Right forelimb (tissue), 1 donor: ENCODE data around the gene PAK6.

ENCODE experiments used
- DNase-seq: peaks from one replicate; pipeline ENCODE4 v3.0.0-alpha.2; 2018

PAK6 gene

DNA sequence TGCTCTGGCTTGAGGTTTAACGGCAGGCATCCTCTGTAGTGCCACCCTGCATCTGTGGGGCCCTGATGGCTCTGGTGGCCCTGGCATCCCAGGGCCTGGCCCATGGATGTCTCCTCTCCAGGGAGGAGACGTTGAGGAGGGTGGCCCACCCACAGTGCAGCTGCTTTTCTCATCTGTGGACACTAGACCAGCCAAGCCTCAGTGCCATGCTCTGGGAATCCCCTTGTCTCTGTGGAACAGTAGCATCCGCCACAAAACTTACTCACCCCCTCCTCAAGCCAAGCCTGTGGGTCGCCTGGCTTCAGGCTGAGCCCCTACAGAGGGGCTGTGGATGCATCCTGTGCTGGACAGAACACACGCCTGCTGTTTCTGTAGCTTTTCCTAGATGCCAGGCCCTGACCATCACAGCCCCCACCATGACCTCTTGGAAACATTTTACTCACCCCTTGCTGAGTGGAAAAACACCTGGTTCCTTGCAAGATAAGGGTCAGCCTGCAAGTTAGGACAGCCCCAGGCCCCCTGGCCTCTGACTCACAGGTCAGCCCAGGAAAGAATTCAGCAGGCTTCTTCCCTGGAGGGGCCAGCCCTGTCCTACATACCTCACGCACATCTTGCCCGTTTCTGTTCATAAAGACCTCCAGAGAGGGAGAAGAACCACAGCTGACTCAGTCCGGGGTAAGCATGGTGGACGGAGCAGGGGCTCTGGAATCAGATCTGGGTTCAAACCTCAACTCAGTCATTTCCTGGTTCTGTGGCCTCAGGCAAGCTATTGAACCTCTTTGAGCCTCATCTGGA lies 19.0 kb downstream of the PAK6 start:
- DNase-seq: no peak

DNA sequence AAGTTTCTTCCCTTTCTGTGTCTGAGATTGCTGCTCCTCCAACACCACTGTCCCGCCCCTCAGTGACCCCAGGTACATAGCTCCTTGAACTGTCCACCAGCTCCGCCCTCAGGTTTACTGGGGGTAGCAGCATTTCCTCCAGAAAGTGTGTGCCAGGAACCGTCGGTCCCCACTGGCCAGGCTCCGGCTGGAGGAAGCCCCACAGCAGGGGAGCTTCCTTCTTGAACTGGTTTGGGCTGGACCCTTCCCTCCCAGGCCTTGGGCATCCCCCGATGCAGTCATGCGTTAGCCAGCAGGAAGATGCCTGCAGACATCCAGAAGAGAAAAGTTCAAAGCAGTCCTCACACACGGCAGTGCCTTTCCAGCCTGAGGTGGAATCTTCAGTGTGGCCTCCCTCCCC lies 19.7 kb downstream of the PAK6 start:
- DNase-seq: no peak

DNA sequence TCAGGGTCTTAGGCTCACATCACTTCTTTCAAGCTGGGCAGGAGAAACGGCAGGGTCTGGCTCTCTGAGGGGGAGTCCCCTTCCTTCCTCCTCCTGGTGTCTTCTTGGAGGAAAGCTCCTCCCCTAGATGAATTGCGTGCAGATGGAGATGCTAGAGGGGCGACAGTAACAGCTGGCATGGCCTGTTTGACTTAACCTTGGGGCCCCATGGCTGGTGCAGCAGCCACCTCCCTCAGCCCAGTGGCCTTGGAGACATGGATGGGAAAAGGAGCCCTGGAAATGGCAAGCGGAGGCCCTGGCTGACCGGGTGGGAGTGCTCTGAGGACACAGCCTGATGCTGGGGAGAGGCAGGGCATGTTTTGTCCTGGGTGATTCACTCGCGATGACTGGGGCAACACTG lies 20.2 kb downstream of the PAK6 start:
- no peak for DNase-seq

DNA sequence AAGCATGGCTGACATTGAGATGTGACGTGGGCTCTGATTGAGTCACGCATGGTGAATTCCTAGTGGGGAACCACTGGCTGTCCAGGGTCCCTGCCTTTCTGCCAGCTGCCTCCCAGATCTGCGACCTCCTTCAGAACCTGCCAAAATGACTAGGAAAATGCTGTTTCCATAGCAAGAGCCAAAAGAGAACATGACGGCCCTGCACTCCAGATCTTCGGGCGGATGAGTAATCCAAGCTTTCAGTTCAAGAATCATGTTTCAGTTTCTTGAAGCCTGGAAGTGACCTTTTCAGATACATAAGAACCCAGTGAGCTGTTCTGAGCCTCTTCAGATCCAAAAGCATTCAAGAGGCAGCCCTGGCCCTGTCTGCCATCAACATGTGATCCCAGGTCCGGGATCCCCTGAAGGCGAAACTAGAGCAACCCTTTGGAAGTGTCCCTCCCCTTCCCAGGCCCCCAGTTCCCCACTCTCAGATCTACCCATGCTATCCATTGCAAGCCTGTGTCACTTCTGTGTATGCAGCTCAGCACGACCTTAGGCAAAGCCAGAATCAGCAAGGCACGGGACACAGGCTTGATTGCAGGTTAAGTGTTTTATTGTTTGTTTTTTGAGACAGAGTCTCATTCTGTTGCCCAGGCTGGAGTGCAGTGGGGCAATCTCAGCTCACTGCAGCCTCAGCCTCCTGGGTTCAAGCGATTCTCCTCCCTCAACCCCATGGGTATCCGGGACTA lies 24.3 kb downstream of the PAK6 start:
- no peak for DNase-seq

DNA sequence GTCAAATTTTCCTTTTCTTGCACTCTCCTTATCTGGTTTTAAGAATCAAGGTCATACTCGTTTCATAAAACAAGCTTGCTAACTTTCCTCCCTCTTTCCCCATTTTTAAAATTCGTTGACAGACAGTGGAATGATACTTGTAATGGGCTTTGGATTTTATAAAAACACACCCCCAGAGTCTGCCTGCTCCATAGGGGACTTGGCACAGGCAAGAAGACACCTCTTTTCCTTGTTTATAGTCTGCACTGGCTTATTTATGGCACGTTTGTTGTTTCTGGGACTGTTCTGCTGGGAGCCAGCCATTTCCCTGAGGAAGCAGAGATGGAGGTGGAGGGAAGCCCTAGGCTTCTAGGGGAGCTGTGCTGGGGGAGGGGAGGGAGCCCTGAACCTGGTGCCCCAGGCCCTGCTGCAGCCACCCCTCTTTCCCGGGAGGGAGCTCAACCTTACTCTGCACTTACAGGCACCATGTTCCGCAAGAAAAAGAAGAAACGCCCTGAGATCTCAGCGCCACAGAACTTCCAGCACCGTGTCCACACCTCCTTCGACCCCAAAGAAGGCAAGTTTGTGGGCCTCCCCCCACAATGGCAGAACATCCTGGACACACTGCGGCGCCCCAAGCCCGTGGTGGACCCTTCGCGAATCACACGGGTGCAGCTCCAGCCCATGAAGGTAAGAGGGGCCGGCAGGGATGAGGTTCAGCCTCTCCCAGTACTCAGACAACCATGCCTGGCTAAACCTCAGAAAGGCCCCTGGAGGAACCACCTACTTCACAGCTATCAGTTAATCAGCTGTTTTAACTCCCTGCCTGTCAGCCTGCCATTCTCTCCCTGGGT lies 25.7 kb downstream of the PAK6 start:
- DNase-seq: no peak

DNA sequence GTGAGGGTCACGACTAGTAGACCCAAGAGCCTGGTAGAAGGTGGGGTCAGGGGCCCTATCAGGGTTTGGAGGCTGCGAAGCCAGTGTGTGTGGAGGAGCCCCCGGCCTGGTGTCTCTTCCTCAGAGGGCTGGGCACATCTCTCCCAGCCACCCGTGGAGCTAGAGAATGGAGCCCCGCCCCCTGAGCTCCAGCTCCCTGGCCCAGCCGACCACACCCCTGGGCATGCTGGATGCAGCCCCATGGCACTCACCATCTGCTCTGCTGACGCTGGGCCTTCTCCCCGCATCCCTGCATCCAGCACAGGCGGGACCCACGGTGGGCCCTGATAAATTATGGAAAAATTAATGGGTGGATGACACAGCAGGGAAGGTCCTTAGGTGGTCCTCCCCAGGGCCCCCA lies 26.5 kb downstream of the PAK6 start:
- no peak for DNase-seq

DNA sequence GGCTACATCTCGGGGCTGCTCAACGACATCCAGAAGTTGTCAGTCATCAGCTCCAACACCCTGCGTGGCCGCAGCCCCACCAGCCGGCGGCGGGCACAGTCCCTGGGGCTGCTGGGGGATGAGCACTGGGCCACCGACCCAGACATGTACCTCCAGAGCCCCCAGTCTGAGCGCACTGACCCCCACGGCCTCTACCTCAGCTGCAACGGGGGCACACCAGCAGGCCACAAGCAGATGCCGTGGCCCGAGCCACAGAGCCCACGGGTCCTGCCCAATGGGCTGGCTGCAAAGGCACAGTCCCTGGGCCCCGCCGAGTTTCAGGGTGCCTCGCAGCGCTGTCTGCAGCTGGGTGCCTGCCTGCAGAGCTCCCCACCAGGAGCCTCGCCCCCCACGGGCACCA lies 27.0 kb downstream of the PAK6 start:
- DNase-seq: no peak

DNA sequence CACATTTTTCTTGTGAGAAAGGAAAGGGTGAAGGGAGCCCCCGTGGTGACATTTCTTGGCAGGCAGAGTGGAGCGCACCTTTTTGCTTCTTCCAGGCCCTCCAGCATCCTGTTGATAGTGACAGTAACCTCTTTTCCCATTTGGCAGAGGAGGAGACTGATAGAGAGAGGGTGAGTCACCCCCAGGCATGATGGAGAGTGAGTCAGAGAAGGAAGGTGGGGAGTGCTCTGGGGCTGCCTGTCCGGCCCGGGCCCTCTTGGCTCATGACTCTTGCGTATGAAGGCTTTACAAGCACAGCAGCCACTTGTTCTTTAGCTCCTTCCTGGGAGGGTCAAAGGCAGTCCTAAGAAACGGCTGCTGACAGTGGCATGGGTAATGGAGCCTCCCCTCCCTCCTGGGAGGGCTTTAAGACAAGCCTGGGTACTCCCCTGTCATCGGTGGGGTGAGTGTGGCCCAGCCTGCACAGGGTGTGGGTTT lies 28.0 kb downstream of the PAK6 start:
- no peak for DNase-seq

DNA sequence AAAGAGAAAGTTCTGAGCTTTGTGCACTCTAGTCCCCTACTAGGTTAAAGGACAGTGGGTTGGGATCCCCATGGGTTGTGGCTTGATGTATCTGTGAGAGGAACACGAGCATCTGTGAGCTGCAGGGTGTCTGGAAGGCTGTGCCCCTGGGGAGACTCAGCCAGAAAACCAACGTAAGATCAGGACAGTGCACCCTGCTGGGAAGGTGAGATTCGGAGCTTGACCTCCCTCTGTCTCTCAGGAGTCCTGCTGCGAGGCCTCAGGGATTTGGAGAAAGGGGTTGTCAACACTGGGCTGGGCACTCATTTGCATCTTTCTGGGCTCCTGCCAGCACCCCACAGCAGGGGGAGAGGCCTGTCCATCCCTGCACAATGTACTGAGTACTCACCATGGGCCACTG lies 28.8 kb downstream of the PAK6 start:
- no peak for DNase-seq

DNA sequence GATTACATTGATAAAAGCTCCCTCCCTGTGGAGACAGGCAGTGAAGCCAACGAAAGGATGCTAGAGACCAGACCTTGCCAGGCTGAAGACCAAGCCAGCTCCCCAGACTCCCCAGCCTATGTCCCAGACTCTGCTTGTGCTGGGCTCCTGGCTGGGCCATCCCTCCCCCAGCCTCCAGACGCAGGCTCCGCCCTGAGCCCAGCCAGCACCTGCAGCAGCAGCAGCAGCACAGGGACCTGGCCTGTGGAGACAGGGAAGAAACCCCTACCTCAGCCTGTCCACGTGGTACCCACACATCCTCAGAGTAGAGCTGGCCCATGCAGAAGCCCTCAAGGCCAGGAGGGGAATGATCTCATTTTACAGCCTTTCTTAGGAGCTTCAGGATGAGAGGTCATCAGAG lies 30.7 kb downstream of the PAK6 start:
- DNase-seq: no peak

DNA sequence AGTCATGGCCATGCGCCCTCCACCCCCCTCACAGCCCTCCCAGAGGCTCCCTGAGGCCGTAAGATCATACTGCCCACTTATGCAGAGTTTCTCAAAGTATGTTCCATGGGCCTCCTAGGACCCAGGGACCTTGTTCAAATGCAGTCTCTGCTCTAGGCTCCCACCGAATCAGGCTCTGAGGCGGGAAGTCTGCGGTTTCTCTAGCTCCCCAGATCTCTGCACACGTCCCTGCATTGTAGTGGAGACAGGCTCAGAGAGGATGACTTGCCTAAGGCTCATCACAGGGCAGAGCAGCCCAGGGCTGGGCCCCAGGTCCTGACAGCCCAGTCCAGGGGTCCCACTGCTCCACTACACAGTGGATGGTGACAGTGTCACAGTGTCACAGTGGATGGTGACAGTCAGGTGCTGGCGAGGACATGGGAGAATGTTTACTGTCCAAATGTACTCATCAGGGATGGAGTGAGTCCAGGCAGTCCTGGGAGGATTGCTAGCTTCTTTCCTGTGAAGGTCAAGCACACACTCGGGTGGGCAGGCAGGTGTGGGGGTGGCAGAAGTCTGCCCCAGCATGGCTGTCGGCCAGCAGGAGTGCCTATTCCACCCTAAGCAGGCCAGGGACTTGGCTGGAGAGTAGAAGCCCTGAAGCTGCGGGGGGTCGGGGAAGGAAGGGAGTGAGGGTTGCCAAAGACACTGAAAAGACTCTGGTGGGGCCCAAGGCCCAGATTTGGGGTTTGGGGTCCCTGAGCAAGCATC lies 31.6 kb downstream of the PAK6 start:
- no peak for DNase-seq

DNA sequence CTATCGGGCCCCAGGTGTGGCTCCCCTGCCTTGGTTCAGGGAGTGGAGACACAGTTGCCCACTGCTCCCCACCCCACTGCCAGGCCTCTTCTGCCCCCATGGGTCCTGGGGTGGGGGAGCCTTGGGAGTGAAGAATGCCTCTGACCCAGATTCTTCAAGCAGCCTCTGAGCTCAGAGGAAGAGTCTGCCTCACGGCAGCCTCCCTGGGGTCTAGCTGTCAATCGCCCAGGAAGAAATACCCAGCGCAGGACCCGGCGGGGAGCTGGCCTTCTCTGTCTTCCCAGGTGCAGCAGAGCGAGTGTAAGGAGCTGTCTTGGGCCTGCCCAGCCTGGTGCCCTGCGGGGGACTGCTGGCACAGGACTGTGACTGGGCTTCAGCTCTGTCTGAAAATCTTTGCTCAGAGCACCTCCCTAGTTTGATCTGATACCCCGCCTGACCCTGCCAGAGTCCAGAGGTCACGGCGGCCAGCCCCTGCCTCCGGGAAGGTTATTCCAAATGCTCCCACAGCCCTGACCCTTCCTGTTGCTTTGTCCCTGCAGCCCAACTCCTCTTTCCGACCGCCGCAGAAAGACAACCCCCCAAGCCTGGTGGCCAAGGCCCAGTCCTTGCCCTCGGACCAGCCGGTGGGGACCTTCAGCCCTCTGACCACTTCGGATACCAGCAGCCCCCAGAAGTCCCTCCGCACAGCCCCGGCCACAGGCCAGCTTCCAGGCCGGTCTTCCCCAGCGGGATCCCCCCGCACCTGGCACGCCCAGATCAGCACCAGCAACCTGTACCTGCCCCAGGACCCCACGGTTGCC lies 33.0 kb downstream of the PAK6 start:
- DNase-seq: no peak

DNA sequence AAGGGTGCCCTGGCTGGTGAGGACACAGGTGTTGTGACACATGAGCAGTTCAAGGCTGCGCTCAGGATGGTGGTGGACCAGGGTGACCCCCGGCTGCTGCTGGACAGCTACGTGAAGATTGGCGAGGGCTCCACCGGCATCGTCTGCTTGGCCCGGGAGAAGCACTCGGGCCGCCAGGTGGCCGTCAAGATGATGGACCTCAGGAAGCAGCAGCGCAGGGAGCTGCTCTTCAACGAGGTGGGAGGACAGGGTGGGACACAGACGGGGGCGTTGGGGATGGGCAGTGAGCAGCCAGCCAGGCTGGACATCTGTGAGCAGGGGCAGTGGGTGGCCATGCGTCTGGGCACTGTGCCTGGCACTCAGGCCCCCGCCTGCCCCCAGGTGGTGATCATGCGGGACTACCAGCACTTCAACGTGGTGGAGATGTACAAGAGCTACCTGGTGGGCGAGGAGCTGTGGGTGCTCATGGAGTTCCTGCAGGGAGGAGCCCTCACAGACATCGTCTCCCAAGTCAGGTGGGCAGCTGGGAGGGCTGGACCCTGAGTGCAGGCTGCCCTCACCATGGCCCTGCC lies 33.7 kb downstream of the PAK6 start:
- DNase-seq: no peak

DNA sequence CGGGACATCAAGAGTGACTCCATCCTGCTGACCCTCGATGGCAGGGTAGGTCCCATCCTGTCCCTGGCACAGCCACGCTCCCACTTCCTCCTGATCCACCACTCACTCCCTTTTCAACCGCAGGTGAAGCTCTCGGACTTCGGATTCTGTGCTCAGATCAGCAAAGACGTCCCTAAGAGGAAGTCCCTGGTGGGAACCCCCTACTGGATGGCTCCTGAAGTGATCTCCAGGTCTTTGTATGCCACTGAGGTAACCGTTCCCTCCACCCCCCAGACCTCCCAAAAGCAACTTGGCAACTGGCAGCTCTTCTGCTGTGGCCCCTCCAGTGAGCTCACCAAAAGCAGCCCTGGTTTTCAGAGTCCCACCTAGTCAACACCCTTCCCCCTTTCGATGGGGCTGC lies 34.6 kb downstream of the PAK6 start:
- DNase-seq: no peak

DNA sequence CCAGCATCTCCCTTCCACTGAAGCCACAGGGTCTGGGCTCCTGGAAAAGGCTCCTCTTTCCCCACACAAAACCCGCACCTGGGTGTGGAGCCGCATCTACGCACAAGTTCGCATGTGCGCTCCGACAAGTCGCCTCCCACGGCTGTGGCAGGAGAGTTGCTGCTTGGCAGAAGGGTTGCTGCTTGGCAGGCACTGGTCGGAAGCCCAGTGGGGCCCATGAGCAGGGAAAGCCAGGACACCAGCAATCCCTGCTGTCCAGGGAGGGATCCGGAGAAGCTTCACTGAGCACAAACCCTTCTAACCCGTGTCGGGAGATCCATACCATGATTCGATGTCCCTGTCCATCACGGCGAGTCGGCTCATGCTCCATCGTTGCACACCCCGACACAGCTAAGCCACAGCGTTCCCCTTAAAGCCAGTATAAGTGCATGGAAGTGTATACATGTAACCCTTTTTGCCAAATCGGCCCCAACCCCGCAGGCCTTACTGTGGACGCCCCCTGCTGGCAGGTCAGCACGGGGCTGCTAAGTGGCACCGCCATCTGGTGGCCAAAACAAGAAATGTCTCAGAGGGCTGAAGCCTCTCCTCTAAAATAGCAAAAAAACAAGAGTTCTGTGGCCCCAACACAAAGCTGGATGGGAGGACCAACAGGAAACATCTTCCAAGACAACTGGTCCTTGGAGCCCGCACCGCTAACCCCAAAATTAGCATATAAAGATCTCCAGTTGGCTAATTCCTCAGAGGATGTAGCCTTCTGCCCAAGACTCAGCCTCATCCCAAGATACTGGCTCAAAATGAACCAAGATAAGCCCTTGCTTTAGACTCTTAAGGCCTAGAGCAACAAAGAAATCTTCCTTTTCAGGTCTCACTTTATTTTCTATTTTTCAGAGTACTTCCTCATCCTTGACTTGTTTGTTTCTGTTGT lies 35.7 kb downstream of the PAK6 start:
- DNase-seq: peak; percentile 88

DNA sequence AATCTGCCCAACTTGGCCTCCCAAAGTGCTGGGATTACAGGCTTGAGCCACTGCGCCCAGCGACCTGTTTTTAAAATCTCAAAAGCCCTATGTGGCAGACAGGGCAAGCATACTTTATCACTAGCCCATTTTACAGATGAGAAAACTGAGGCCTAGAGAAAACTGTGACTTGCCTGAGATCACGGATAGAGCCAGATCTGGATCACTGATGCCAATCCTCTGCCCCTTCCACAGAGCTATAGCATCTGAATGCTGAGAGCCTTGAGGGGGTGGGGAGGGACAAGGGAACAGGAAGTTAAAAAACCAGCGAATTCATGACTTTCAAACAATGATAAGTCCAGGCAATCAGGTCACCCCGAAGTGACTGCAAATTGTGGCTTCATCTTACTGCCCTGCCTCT lies 36.7 kb downstream of the PAK6 start:
- DNase-seq: no peak

DNA sequence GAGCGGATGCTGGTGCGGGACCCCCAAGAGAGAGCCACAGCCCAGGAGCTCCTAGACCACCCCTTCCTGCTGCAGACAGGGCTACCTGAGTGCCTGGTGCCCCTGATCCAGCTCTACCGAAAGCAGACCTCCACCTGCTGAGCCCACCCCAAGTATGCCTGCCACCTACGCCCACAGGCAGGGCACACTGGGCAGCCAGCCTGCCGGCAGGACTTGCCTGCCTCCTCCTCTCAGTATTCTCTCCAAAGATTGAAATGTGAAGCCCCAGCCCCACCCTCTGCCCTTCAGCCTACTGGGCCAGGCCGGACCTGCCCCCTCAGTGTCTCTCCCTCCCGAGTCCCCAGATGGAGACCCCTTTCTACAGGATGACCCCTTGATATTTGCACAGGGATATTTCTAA lies 37.1 kb downstream of the PAK6 start:
- no peak for DNase-seq

DNA sequence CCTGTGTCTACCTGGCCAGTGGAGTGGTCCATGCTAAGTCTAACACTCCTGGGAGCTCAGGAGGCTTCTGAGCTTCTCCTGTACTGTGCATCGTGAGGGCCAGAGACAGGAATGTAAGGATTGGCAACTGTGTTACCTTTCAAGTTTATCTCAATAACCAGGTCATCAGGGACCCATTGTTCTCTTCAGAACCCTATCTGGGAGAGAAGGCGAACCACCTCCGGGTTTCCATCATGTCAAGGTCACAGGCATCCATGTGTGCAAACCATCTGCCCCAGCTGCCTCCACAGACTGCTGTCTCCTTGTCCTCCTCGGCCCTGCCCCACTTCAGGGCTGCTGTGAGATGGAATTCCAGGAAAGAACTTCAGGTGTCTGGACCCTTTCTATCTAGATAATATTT lies 38.1 kb downstream of the PAK6 start:
- DNase-seq: no peak

DNA sequence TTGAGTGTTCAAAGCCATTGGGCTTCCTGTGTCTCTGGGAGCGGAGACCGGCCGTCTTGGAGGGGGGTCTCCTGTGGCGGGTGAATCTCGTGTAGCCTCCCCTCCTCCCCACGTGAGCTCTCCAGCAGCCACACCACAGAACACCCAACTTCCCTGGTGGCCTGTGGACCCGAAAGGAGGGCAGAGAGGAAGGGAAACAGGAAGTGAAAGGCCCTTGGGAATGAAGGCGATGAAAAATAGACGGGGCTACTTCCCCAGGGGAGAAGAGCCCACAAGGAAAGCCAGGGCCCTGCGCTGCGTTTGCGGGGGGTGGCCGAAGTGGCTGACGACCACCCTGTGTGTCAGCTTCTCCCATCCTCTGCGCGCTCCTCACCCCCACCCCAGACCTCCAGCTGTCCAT lies 38.6 kb downstream of the PAK6 start:
- no peak for DNase-seq

DNA sequence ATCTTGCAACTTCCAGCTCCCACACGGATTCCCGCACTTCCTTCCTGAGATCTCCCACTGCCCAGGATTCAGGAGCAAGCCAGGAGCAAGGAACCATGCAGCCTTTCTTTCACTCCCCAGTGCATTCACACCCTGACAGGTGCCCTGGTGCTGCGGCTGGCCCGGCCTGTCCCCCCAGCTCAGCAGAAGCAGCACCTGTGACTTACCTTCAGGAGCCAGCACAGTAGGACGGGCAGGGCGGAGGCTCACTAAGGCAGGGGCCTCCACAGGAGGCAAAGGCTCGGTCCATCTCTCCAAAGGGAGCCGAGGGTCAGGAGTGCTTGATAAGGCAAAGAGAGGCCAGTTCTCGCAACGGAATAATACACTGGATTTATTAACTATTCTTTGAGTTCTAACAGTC lies 39.2 kb downstream of the PAK6 start:
- no peak for DNase-seq
